ENCODE data around the gene ADCY6.
A peak's percentile ranks its signal among the peaks of the same experiment; 100 is the strongest.

Gene ADCY6

GRCh38 chr12:48789858-48790326 is 1.0 kb upstream of the ADCY6 start:
- POLR2A ChIA-PET (ENCODE audit: low non-redundant PET) = interaction anchor here (0.6 kb wide), 1 partner anchor 36 kb away, joined by 3 read pairs; no protein-coding TSS in a partner anchor
- CTCF ChIA-PET = interaction anchor here (0.7 to 1.8 kb wide), 2 partner anchors 14 to 36 kb away, joined by 3 to 4 read pairs; no protein-coding TSS in a partner anchor
- H3K27ac ChIP-seq = peak overlapping the region; percentile 79
- no peak for DNase-seq (ENCODE audit: low spot score)
- no peak for TF ChIP-seq CTCF (conservative IDR thresholded peaks at IDR 0.05; ENCODE audit: low read depth)

- ChIA-PET CTCF (interaction anchor here (1.0 kb wide), 1 partner anchor 22 kb away, joined by 4 read pairs; no protein-coding TSS in a partner anchor), POLR2A (ENCODE audit: low non-redundant PET) (interaction anchor here (0.6 kb wide), 1 partner anchor 26 kb away, joined by 3 read pairs; no protein-coding TSS in a partner anchor)
- no peak for TF ChIP-seq CTCF (conservative IDR thresholded peaks at IDR 0.05; ENCODE audit: low read depth)
- peak; percentile 14 for DNase-seq (ENCODE audit: low spot score)
- peak overlapping the region; percentile 79 for H3K27ac ChIP-seq
Measured at GRCh38 chr12:48788524-48788853, 400 bp downstream of the ADCY6 start.

- ChIA-PET CTCF (interaction anchor here (1.0 kb wide), 1 partner anchor 21 kb away, joined by 4 read pairs; no protein-coding TSS in a partner anchor), POLR2A (ENCODE audit: low non-redundant PET) (no interaction called here)
- peak overlapping the region; percentile 79 for H3K27ac ChIP-seq
- no peak for TF ChIP-seq CTCF (conservative IDR thresholded peaks at IDR 0.05; ENCODE audit: low read depth)
- DNase-seq (ENCODE audit: low spot score) = no peak
Measured at GRCh38 chr12:48787791-48788523, 932 bp downstream of the ADCY6 start.

GRCh38 chr12:48786591-48787544 is 2.0 kb downstream of the ADCY6 start:
- DNase-seq (ENCODE audit: low spot score) = no peak
- ChIA-PET CTCF (no interaction called here), POLR2A (ENCODE audit: low non-redundant PET) (no interaction called here)
- H3K27ac ChIP-seq = peak overlapping the region; percentile 79
- TF ChIP-seq CTCF (conservative IDR thresholded peaks at IDR 0.05; ENCODE audit: low read depth) = no peak

- POLR2A ChIA-PET (ENCODE audit: low non-redundant PET) = no interaction called here
- TF ChIP-seq CTCF (conservative IDR thresholded peaks at IDR 0.05; ENCODE audit: low read depth) = no peak
- DNase-seq (ENCODE audit: low spot score) = no peak
- no peak overlapping the region for H3K27ac ChIP-seq
- CTCF ChIA-PET = interaction anchor here (1.0 kb wide), 1 partner anchor 31 kb away, joined by 3 read pairs; no protein-coding TSS in a partner anchor
Measured at GRCh38 chr12:48783432-48783831, 5.5 kb downstream of the ADCY6 start.

Measured in RWPE1 (cell line).